GM23338 (cell line): ENCODE data around the gene SLC4A3. TPM values are rescaled to one million over a fixed set of nuclear protein-coding genes. Genes with fewer than 3 reads are reported as not detected.

Experiments used
- ATAC-seq: fragments of 200-7000 bp; cut with Tn5 transposase; 3 replicates; pipeline ENCODE4 v1.9.1; 2020
- DNase-seq: peaks from one replicate; pipeline ENCODE4 v3.0.0-alpha.2; 2015; ENCODE audit warnings: low spot score
- H2AFZ ChIP-seq: fragments of 200-600 bp; sonication (generic); 2 replicates; pipeline ENCODE4 v1.8.0; 2016; ENCODE audit warnings: antibody characterized with exemption, mild to moderate bottlenecking, moderate library complexity
- H3F3A ChIP-seq: fragments of 200-600 bp; sonication (generic); replicated peaks from 2 replicates; pipeline ENCODE4 v1.8.0; 2017; ENCODE audit warnings: antibody characterized with exemption, mixed run types, low read depth
- H3K27ac ChIP-seq: fragments of 200-600 bp; sonication (generic); 2 replicates; pipeline ENCODE4 v1.6.1; 2016; ENCODE audit warnings: low read depth
- H3K27me3 ChIP-seq: fragments of 200-600 bp; sonication (generic); 2 replicates; pipeline ENCODE4 v1.8.0; 2016; ENCODE audit warnings: mild to moderate bottlenecking, mixed run types, moderate library complexity; ENCODE audit not compliant: insufficient read depth
- H3K36me3 ChIP-seq: fragments of 200-600 bp; sonication (generic); 2 replicates; pipeline ENCODE4 v1.8.0; 2016; ENCODE audit warnings: mild to moderate bottlenecking; ENCODE audit not compliant: insufficient read depth
- H3K4me1 ChIP-seq: fragments of 200-600 bp; sonication (generic); 2 replicates; pipeline ENCODE4 v1.8.0; 2016; ENCODE audit warnings: mild to moderate bottlenecking, moderate library complexity; ENCODE audit not compliant: insufficient read depth
- H3K4me2 ChIP-seq: fragments of 200-600 bp; sonication (generic); 2 replicates; pipeline ENCODE4 v1.7.1; 2017; ENCODE audit warnings: mixed run types
- H3K4me3 ChIP-seq: fragments of 200-600 bp; sonication (generic); 2 replicates; pipeline ENCODE4 v1.6.1; 2016; ENCODE audit warnings: mixed run types
- H3K79me2 ChIP-seq: fragments of 200-600 bp; sonication (generic); replicated peaks from 2 replicates; pipeline ENCODE4 v1.8.0; 2017; ENCODE audit warnings: mild to moderate bottlenecking; ENCODE audit not compliant: insufficient read depth
- H3K9me2 ChIP-seq: fragments of 200-600 bp; sonication (generic); 2 replicates; pipeline ENCODE4 v1.8.0; 2017; ENCODE audit not compliant: insufficient read depth
- H4K20me1 ChIP-seq: fragments of 200-600 bp; sonication (generic); replicated peaks from 2 replicates; pipeline ENCODE4 v1.8.0; 2017; ENCODE audit warnings: mild to moderate bottlenecking; ENCODE audit not compliant: insufficient read depth
- H3K27ac Mint-ChIP-seq: 2 replicates; pipeline ENCODE4 v1.8.0; 2020; ENCODE audit warnings: inconsistent platforms, mild to moderate bottlenecking, moderate library complexity, mixed read lengths
- H3K27me3 Mint-ChIP-seq: 3 replicates; pipeline ENCODE4 v1.8.0; 2022; ENCODE audit warnings: low read depth, mild to moderate bottlenecking, moderate library complexity, mixed read lengths, inconsistent platforms; ENCODE audit not compliant: insufficient read depth, poor library complexity
- H3K36me3 Mint-ChIP-seq: 3 replicates; pipeline ENCODE4 v1.8.0; 2021; ENCODE audit warnings: low read depth, mild to moderate bottlenecking, inconsistent platforms, moderate library complexity, mixed read lengths
- H3K4me1 Mint-ChIP-seq: 3 replicates; pipeline ENCODE4 v1.8.0; 2020; ENCODE audit warnings: mild to moderate bottlenecking, inconsistent platforms, mixed read lengths
- H3K4me3 Mint-ChIP-seq: 3 replicates; pipeline ENCODE4 v1.8.0; 2021; ENCODE audit warnings: moderate library complexity, mild to moderate bottlenecking, inconsistent platforms, mixed read lengths
- H3K9me3 Mint-ChIP-seq: 3 replicates; pipeline ENCODE4 v1.8.0; 2020; ENCODE audit warnings: moderate library complexity, mild to moderate bottlenecking, inconsistent platforms, mixed read lengths
- CREB1 ChIP-seq: fragments of 250-450 bp; sonication (Bioruptor Pico); IDR thresholded peaks from 2 replicates; pipeline ENCODE4 v1.5.0; 2020; ENCODE audit warnings: low read depth, mild to moderate bottlenecking, moderate library complexity
- CTCF ChIP-seq, 2 experiments: fragments of 200-600 bp in 1 of 2; sonication (generic) in 1 of 2; conservative IDR thresholded peaks; 2 replicates each; pipeline versions ENCODE4 v1.5.1 to v1.6.1; 2016 to 2017; ENCODE audit warnings: antibody characterized with exemption in 2 of 2, low read depth in 2 of 2, mild to moderate bottlenecking in 2 of 2, moderate library complexity in 1 of 2
- EZH2 ChIP-seq: fragments of 200-600 bp; sonication (generic); IDR thresholded peaks from one replicate; pipeline ENCODE4 v1.8.0; 2017; ENCODE audit warnings: antibody characterized with exemption, mild to moderate bottlenecking, low read depth; ENCODE audit not compliant: unreplicated experiment
- EZH2phosphoT487 ChIP-seq: fragments of 200-600 bp; sonication (generic); IDR thresholded peaks from one replicate; pipeline ENCODE4 v1.8.1; 2018; ENCODE audit warnings: antibody characterized with exemption; ENCODE audit not compliant: unreplicated experiment
- NANOG ChIP-seq: IDR thresholded peaks from 2 replicates; pipeline ENCODE4 v1.6.1; 2016; ENCODE audit warnings: antibody characterized with exemption, borderline replicate concordance
- POLR2AphosphoS5 ChIP-seq: IDR thresholded peaks from 2 replicates; pipeline ENCODE4 v1.6.1; 2016; ENCODE audit warnings: antibody characterized with exemption, low read depth
- REST ChIP-seq: IDR thresholded peaks from one replicate; pipeline ENCODE4 v1.6.1; 2018; ENCODE audit warnings: antibody characterized with exemption; ENCODE audit not compliant: unreplicated experiment
- STAT1 ChIP-seq: IDR thresholded peaks from one replicate; pipeline ENCODE4 v1.6.1; 2016; ENCODE audit warnings: antibody characterized with exemption; ENCODE audit not compliant: unreplicated experiment
- ZNF114 ChIP-seq: fragments of 250-450 bp; sonication (Bioruptor Pico); IDR thresholded peaks from 2 replicates; pipeline ENCODE4 v1.5.0; 2020; ENCODE audit warnings: mild to moderate bottlenecking, moderate library complexity
- ZNF331 ChIP-seq: fragments of 250-450 bp; sonication (Bioruptor Pico); IDR thresholded peaks from 2 replicates; pipeline ENCODE4 v1.5.0; 2020; ENCODE audit warnings: low read depth, mild to moderate bottlenecking, moderate library complexity
- polyA plus RNA-seq: library from polyadenylated mRNA; unstranded; fragments of >200 nt; fragmentation: Nextera tagmentation; extraction: Ambion mirVana; gene quantifications from 2 replicates; pipeline ENCODE4 v1.2.1, GENCODE V29; 2016
- total RNA-seq: library from RNA; depleted of rRNA; stranded (reverse); fragments of >200 nt; shearing (Covaris generic); gene quantifications from 2 replicates; pipeline ENCODE4 v1.2.3, GENCODE V29; 2014
- TF ChIP-seq, protein P1 (sequence below): IDR thresholded peaks from 2 replicates; pipeline ENCODE4 v1.6.1; 2016; ENCODE audit warnings: antibody characterized with exemption

SLC4A3 gene
- total and polyA plus RNA-seq, 2 experiments from 2014 or later: 3.6 to 6.8 TPM

- no peak for ATAC-seq
- H3K4me1 Mint-ChIP-seq: peaks cover 17% of the 10 kb centered on the region
- Histone ChIP-seq H3K4me3 (no peak overlapping the region), H3K27ac (no peak overlapping the region), H3K79me2 (no peaks in the 10 kb centered on the region), H3K4me1 (peaks cover 4% of the 10 kb centered on the region), H3K9me2 (0 out of 2 replicates have a peak, but pooled peaks cover 4% of the 10 kb centered on the region), H3K36me3 (no peaks in the 10 kb centered on the region; the same call in 1 of the 2 replicates), H3K4me2 (no peak overlapping the region), H2AFZ (no peak overlapping the region), H4K20me1 (no peaks in the 10 kb centered on the region), H3K27me3 (no peaks in the 10 kb centered on the region), H3F3A (no peaks in the 10 kb centered on the region)
- no peak for TF ChIP-seq CREB1 (CRISPR knock-in tag)
- no peak for TF ChIP-seq STAT1
- no peak for TF ChIP-seq EZH2
- TF ChIP-seq EZH2phosphoT487: no peak
- H3K36me3 Mint-ChIP-seq: peaks cover 22% of the 10 kb centered on the region
- H3K27me3 Mint-ChIP-seq: peaks cover 9% of the 10 kb centered on the region
- no peak overlapping the region for H3K27ac Mint-ChIP-seq
- H3K9me3 Mint-ChIP-seq: peaks cover 24% of the 10 kb centered on the region
- no peak overlapping the region for H3K4me3 Mint-ChIP-seq
- no peak for DNase-seq
Measured at GRCh38 chr2:219680958-219681693, 53.7 kb downstream of the SLC4A3 start.

- Histone ChIP-seq H2AFZ (no peak overlapping the region), H3K4me2 (no peak overlapping the region), H3K9me2 (0 out of 2 replicates have a peak, but pooled peaks cover 4% of the 10 kb centered on the region), H3K4me1 (peaks cover 4% of the 10 kb centered on the region), H3K4me3 (no peak overlapping the region), H3K79me2 (no peaks in the 10 kb centered on the region), H3K27me3 (no peaks in the 10 kb centered on the region), H3K27ac (no peak overlapping the region), H3K36me3 (no peaks in the 10 kb centered on the region; the same call in 1 of the 2 replicates), H4K20me1 (no peaks in the 10 kb centered on the region), H3F3A (no peaks in the 10 kb centered on the region)
- H3K4me3 Mint-ChIP-seq: no peak overlapping the region
- H3K27me3 Mint-ChIP-seq: peaks cover 13% of the 10 kb centered on the region
- peaks cover 24% of the 10 kb centered on the region for H3K9me3 Mint-ChIP-seq
- peaks cover 22% of the 10 kb centered on the region for H3K36me3 Mint-ChIP-seq
- no peak for ATAC-seq
- peaks cover 22% of the 10 kb centered on the region for H3K4me1 Mint-ChIP-seq
- no peak overlapping the region for H3K27ac Mint-ChIP-seq
- DNase-seq: no peak
- TF ChIP-seq CTCF (conservative IDR thresholded peaks at IDR 0.05; ENCODE audit: low read depth in 2 of 2) (no peak), ZNF331 (no peak), NANOG (no peak), REST (no peak), STAT1 (no peak), POLR2AphosphoS5 (no peak), EZH2 (no peak), ZNF114 (no peak), CREB1 (CRISPR knock-in tag) (no peak)
- TF ChIP-seq, protein P1, sequence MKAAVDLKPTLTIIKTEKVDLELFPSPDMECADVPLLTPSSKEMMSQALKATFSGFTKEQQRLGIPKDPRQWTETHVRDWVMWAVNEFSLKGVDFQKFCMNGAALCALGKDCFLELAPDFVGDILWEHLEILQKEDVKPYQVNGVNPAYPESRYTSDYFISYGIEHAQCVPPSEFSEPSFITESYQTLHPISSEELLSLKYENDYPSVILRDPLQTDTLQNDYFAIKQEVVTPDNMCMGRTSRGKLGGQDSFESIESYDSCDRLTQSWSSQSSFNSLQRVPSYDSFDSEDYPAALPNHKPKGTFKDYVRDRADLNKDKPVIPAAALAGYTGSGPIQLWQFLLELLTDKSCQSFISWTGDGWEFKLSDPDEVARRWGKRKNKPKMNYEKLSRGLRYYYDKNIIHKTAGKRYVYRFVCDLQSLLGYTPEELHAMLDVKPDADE: no peak
Measured at GRCh38 chr2:219681694-219682300, 54.4 kb downstream of the SLC4A3 start.
